Gastrocnemius medialis (tissue), 4 donors: ENCODE results near the gene PARD3B.

Experiments
- POLR2A ChIP-seq, 2 donors: fragments of 450-650 bp; IDR thresholded peaks; one replicate each; pipeline ENCODE4 v1.6.1; 2017; ENCODE audit warnings: antibody characterized with exemption in 2 of 2, mild to moderate bottlenecking in 2 of 2, moderate library complexity in 2 of 2
- TF ChIP-seq, protein P1 (sequence below), 5 experiments: fragments of 450-650 bp in 3 of 5; fragments of 200-600 bp in 2 of 5; sonication (generic) in 2 of 5; IDR thresholded peaks in 4 of 5; conservative IDR thresholded peaks in 1 of 5; 1 replicate in 4 of 5; 2 replicates in 1 of 5; pipeline ENCODE4 v1.5.1; 2016 to 2019; ENCODE audit warnings: antibody characterized with exemption in 5 of 5, mild to moderate bottlenecking in 3 of 5, moderate library complexity in 3 of 5

- TF ChIP-seq, protein P1, sequence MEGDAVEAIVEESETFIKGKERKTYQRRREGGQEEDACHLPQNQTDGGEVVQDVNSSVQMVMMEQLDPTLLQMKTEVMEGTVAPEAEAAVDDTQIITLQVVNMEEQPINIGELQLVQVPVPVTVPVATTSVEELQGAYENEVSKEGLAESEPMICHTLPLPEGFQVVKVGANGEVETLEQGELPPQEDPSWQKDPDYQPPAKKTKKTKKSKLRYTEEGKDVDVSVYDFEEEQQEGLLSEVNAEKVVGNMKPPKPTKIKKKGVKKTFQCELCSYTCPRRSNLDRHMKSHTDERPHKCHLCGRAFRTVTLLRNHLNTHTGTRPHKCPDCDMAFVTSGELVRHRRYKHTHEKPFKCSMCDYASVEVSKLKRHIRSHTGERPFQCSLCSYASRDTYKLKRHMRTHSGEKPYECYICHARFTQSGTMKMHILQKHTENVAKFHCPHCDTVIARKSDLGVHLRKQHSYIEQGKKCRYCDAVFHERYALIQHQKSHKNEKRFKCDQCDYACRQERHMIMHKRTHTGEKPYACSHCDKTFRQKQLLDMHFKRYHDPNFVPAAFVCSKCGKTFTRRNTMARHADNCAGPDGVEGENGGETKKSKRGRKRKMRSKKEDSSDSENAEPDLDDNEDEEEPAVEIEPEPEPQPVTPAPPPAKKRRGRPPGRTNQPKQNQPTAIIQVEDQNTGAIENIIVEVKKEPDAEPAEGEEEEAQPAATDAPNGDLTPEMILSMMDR (IDR thresholded peaks at IDR 0.05 in 4 of 5, conservative IDR thresholded peaks at IDR 0.05 in 1 of 5): no peak
- TF ChIP-seq POLR2A (IDR thresholded peaks at IDR 0.05): no peak
These were observed 642.5 kb downstream of the PARD3B start for GRCh38 chr2:205187731-205188130.
